Testis (tissue), 2 donors: ENCODE data around the gene A1BG.

ENCODE experiments used
- CTCF ChIP-seq, 3 experiments: fragments of 450-650 bp in 2 of 3; fragments of 200-600 bp in 1 of 3; sonication (generic) in 1 of 3; IDR thresholded peaks; one replicate each; pipeline ENCODE4 v1.5.1; 2016 to 2019; ENCODE audit warnings: antibody characterized with exemption in 3 of 3, mild to moderate bottlenecking in 2 of 3, moderate library complexity in 1 of 3
- POLR2A ChIP-seq: fragments of 450-650 bp; IDR thresholded peaks from one replicate; pipeline ENCODE4 v1.6.1; 2017; ENCODE audit warnings: antibody characterized with exemption, mild to moderate bottlenecking, moderate library complexity

- TF ChIP-seq CTCF (IDR thresholded peaks at IDR 0.05) = no peak
- no peak for TF ChIP-seq POLR2A
Observed at GRCh38 chr19:58374200-58374599, 20.9 kb upstream of the A1BG start.
